Amniotic epithelial cell (primary cell): Measurements from ENCODE around the gene SLIT3.

Source experiments
- DNase-seq: peaks from one replicate; pipeline ENCODE4 v3.0.0-alpha.2; 2010; ENCODE audit warnings: low read depth

SLIT3 gene

GRCh38 chr5:169174923-169175322 is 126.0 kb downstream of the SLIT3 start:
- DNase-seq = peak; percentile 19

DNA sequence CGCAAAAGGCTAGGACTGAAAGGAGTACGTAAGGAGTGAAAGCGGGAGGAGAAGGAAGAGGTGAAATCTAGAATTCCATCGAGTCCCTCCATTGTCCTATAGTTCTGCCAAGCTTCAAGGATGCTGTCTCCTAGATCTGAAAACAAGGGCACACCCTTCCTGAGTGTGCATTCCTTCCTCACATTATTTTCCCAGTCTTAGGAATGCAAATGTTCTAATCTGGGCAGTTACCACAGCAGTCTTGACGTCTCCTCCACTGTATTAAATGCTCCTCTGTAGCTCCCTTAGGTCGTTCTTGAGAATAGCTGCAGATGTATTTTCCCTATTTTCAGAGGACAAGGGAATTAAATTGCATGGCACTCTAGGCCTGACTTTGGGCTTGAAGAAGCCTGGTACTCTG is 127.6 kb downstream of the SLIT3 start:
- peak; percentile 42 for DNase-seq

DNA sequence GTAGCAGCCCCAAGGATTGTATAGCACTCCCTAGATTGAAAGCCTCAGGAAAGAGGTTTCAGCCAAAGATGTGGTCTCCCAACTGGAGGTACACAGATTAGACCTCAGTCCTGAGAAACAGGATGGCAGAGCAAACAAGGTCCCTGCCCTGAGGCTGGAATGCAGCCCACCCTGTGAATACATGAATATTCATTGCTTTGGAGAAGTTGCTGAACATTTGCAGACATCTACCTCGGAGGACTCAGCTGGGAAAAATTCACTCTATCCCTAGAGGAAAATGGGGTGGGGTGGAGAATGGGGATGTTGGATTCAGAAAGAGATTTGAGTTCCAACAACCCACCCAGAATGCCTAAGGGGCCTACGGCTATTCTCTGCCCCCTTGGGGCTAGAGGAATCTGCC is 129.4 kb downstream of the SLIT3 start:
- DNase-seq = no peak

- no peak for DNase-seq
Measured at GRCh38 chr5:169169783-169170182, 131.2 kb downstream of the SLIT3 start.

GRCh38 chr5:169168280-169168679 is 132.7 kb downstream of the SLIT3 start:
- DNase-seq = no peak

GRCh38 chr5:169166078-169166477 is 134.9 kb downstream of the SLIT3 start:
- no peak for DNase-seq

- DNase-seq = no peak
Measured at GRCh38 chr5:169165052-169165451, 135.9 kb downstream of the SLIT3 start.

- DNase-seq = peak; percentile 82
Measured at GRCh38 chr5:169164481-169164925, 136.4 kb downstream of the SLIT3 start.

DNA sequence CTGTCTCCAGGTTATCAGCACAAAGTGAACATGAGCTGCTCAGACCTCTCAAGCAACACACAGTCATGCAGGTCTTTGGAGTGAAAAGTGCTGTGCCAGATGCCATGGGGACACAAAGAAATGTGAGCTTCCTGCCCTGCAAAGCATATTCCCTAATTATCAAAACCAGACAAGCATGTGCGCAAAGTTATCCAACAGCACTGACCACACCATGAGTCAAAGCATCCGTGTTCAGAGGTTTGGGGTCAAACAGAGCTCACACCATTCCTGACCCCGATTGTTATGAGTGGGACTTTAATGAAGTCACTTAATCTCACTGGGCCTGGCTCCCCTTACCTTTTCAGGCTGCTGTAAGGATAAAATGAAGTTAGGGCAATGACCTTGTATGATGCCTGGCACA is 138.5 kb downstream of the SLIT3 start:
- peak; percentile 78 for DNase-seq

DNA sequence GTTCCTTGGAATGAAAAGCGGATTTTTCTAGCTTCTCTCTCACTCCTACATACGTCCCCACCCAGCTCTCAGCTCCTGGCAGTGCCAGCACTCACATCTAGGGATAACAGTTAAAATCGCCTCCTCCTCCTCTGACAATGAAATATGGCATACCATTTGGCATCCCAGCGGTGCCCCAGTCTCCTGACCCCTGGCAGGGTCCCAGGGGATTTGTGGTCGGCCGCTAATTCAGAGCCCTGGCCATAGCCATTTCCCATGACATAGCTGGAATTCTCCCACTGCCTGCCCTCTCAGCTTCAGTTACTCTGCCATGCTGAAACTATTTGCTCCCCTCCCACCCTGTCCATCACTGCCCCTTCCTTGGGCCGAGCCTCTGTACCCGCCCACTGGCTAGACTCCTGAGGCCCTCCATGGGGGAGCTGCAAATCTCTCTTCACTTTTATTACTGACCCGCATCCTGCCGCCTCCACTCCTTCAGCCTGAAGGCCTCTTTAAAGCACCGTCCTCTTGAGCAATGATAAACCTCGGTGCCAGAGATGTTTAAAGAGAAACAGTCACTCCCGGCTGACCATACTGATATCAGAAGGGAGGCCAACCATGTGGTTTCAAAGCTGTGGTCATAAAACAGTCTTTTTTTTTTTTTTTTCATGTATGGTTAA is 139.8 kb downstream of the SLIT3 start:
- peak; percentile 100 for DNase-seq

DNA sequence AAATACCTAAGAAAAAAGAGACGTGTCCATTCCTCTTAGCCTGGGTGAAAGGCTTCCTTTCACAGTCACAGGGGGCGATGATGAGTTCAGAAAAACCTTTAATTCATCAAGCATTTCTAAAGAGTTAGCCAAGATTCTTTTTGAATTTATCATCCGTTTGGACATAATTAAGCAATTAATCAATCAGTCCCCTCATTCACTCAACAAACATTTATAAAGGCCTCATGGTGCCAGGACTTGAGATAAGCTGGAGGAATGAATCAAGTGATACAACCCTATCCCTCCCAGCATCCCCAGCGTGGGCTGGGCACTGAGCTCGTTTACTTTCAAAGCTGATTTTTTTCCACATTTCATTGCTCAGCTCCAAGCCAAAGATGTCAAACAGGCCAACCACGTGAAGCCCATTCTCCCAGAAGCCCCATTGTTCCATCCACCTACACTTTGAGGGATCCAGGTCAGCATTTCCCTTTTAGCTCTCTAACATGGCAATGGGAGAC is 140.5 kb downstream of the SLIT3 start:
- DNase-seq = peak; percentile 98

- DNase-seq = no peak
Measured at GRCh38 chr5:169158764-169159163, 142.2 kb downstream of the SLIT3 start.

DNA sequence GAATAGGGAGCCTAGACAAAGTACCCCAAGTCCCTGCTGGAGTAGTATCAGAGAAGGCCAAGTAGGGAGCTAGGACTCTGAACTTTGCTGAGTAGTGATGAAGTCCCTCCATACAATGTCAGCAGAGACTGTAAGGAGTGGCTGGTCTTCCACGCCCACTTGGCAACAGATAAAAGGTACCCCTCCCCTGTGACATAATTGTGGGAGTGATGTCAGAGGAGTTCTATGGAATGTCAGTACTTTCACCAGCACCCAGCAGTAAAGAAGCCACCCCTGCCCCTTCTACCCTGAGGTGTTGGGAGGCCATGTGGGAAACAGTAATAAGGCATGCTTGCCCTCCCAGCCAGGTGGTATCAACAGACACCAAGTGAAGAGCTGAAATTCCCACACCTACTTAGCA is 143.9 kb downstream of the SLIT3 start:
- DNase-seq = no peak

- no peak for DNase-seq
Measured at GRCh38 chr5:169154679-169155078, 146.3 kb downstream of the SLIT3 start.

DNA sequence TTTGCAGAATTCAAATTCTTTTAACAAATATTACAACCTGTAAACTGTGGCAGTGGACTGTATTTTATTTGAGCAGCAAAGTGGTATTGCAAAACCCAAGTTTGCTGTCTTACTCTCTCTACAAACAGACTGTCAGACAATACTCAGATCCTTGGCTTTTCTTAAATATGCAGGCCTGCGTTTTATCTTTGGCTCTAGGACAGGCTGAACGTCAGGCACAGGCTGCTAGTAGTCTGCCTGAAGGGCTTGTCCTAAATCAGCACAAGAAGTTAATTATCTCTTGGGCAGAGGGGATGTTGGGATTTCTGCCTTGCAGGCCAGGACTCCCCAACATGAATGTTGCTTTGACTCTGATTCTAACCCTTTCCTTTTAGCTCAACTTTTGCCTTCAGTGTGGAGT is 147.5 kb downstream of the SLIT3 start:
- peak; percentile 89 for DNase-seq

DNA sequence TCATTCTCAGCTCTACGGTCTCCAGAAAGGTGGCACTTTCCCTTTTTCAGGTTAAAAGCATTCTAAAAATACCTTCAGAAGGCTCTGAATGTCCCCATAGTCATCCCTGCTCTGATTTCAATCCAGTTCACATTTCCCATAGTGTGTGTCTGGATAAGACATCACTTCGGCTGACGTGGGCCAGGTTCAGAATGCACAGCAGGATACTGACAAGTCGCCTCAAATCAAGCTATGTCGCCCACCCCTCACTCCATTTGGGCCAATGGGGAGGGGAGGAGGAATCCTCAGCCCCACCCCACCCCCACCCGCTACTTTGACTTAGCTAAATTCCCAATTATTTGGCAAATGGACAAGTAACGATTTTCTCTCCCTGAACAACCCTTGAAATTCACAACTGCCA is 148.0 kb downstream of the SLIT3 start:
- DNase-seq = no peak

DNA sequence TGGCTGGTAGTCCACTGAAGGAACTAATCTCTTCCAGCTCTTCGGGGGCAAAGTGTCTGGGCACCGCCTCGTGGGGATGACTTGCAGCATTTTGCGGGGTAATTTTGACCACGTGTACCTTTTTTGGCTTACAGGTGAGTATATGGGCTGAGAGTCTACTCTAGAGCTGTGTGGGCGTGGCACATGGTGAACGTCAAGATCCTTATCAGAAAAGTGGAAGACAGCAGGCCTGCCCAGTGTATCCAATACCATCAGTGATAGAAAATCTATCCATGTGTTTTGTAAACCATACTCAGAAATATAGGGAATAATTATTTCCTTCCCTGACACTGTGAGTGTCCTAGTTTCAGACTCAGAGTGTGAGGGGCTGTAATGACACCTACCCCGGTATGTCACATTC is 148.5 kb downstream of the SLIT3 start:
- no peak for DNase-seq

DNA sequence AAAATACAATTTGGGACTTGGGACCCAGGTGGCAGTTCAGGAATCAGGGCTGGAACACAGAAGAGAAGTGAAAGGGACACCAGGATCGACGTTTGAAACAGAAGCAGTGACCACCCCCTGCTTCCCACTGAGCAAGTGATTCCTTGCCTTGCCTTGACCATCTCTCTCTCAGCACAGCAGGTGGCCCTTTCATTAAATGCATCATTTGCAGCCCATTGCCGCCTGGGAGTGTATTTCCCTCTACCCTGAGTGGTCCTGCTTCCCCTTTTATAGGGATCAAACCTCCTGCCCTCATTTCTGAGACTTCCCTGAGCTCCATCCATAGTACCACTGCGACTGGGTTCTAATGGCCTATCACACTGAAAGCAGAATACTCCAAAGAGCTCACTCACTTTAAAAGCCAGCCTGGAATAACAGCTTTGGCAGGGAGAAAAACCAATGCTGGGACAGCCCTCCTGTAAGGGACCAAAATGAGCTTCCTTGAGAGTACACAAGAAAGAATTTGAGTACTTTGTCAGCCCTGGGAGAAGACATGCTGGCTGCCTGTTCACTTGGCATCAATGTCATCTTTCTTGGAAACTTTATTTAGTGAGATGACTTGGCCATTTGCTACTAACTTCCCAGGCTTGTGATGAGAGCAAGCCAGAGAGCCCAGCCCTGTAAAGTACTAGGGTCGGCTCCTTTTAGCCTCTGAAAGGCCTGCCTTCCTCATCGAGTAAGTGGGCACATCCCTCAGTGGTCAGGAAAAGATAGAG is 149.7 kb downstream of the SLIT3 start:
- no peak for DNase-seq

DNA sequence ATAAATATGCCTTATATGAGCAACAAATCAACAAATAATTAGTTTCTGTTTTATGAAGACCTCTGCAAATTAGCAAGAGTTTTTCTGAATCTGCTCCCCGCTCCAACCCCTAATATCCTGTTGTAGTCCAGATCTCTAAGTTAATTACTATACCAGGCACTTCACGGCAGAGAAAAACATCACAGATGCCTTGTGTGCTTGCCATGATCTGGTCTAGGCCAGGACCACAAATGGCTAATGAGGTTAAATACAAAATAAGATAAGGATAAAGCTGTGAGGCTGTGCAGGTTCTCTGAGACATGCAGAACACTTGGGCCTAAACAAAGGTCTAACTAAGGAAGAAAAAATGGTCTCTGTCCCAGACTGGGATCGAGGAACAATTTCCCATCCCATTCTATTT is 150.8 kb downstream of the SLIT3 start:
- no peak for DNase-seq

DNA sequence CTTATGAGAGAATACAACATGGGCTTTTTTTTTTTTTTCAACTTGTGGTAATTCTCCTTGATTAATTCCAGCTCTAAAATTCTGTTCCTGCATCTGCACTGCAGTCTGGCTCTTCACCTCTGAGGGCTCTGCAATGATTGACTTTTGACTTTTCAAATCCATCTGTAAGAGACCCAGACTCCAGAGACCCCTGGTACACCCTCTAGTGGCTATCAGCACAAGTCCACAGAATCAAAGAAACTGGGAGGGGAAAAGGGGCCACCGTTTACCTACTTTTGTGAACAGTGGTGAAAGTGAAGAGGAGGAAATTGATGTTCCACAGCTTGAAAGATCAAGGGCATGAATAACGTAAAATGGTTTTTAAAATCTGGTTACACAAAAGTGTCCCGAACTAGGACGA is 151.6 kb downstream of the SLIT3 start:
- DNase-seq = no peak

DNA sequence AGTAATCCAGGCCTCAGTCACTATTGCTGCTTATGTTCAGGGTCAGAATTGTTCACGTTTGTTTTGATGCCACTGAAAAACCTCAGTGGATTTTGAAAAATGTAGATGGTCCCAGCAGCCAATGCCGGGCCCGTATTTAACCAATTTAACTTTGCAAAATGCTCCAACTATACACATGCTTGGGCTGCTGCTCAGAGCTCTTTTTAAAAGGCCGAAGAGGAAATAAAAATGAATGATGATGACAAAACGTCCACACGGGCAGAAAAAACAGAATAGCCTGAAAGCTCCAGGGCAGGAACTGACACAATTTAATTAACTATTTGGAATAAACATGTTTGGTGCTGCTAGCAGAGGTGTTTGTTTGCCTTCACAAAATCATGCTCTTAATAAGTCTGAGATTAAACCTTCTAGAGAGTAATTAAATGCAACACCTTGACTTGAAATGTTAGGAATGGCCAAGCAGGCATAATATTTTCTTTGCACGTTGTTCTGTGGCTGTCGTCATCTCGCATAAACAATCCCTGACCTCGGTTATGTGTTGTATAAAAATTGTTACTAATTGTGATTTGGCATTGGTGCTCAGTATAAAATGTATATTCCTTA is 152.7 kb downstream of the SLIT3 start:
- no peak for DNase-seq

DNA sequence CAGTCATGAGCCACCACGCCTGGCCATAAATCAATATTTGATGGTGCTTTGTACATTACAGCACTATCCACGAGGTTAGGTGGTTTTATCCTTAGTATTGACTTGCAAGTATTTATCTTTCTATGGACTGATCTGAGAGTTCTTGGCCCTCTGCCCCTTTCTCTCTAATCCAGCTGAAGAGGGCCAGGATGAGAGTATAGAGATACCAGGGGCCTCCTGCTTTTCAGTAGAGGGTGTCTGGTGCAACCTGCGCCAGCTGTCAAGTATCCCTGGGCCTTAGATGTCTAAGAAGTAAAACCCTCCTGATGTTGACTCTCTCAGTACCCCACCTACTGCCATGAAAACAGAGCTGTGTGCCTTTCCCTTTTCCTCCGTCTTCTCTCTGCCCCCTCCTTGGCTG is 153.4 kb downstream of the SLIT3 start:
- peak; percentile 49 for DNase-seq

DNA sequence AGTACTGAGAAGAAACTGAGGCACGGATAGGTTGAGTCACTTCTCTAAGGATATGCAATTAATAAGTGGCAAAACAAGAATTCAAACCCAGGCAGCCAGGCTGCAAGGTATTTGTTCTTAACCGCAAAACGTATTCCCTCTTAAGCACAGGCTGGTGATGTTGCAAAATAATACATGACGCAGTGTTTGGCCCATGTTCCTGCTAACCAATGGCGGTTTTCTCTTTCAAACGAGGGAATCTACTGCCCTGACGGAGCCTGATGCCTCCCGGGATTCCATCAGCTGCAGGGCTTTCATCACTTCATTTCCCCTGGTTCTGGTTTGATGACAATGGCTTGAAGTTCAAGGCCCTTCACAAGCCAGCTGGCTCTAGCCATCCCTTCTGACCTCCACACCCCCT is 154.8 kb downstream of the SLIT3 start:
- DNase-seq = peak; percentile 99
